GM12878 (cell line): ENCODE results near the gene CHCHD3. TPM values are rescaled to one million over a fixed set of nuclear protein-coding genes. Genes with fewer than 3 reads are reported as not detected.

Experiments used
- KLF5 ChIP-seq: fragments of 450-650 bp; IDR thresholded peaks from 2 replicates; pipeline ENCODE4 v1.6.1; 2014; ENCODE audit warnings: mild to moderate bottlenecking; ENCODE audit not compliant: partially characterized antibody
- SUPT20H ChIP-seq: IDR thresholded peaks from 2 replicates; pipeline ENCODE4 v1.6.1; 2011; ENCODE audit warnings: low read depth, mild to moderate bottlenecking, low read length, moderate library complexity, borderline replicate concordance; ENCODE audit not compliant: control insufficient read depth
- SUZ12 ChIP-seq: fragments of 200-600 bp; sonication (generic); IDR thresholded peaks from one replicate; pipeline ENCODE4 v1.6.1; 2018; ENCODE audit warnings: antibody characterized with exemption, mild to moderate bottlenecking; ENCODE audit not compliant: unreplicated experiment
- ZSCAN29 ChIP-seq: fragments of 450-650 bp; IDR thresholded peaks from 2 replicates; pipeline ENCODE4 v1.6.1; 2017; ENCODE audit warnings: mild to moderate bottlenecking, moderate library complexity
- polyA plus RNA-seq, 11 experiments: library from polyadenylated mRNA; depleted of rRNA in 4 of 11; unstranded in 6 of 11; stranded (reverse) in 5 of 11; fragments of >200 nt; fragmentation: Nextera tagmentation in 4 of 11; fragmentation: Illumina TruSeq in 1 of 11; extraction: Ambion mirVana in 4 of 11; extraction: Trizol in 1 of 11; gene quantifications; 1 replicate in 1 of 11; 2 replicates in 10 of 11; pipeline versions ENCODE4 v1.2.1 to v1.2.3, GENCODE V29; 2011 to 2016; ENCODE audit warnings: inconsistent platforms in 2 of 11, missing spikeins in 2 of 11, low read depth in 1 of 11
- total RNA-seq, 4 experiments: library from RNA; depleted of rRNA in 3 of 4; stranded (reverse); fragments of >200 nt in 3 of 4; fragmentation: Illumina TruSeq in 1 of 4; extraction: Trizol in 1 of 4; gene quantifications; 2 replicates each; pipeline versions ENCODE4 v1.2.1 to v1.2.3, GENCODE V29; 2013 to 2021
- TF ChIP-seq, protein P1 (sequence below): fragments of 150-350 bp; IDR thresholded peaks from 2 replicates; pipeline ENCODE4 v1.6.1; 2016; ENCODE audit warnings: low read depth, low read length
- TF ChIP-seq, protein P2 (sequence below): fragments of 450-650 bp; IDR thresholded peaks from 2 replicates; pipeline ENCODE4 v1.6.1; 2017; ENCODE audit warnings: low read depth, mild to moderate bottlenecking, moderate library complexity
- TF ChIP-seq, protein P3 (sequence below): fragments of 450-650 bp; IDR thresholded peaks from 2 replicates; pipeline ENCODE4 v1.6.1; 2016; ENCODE audit warnings: mild to moderate bottlenecking

Gene CHCHD3
- total and polyA plus RNA-seq, 10 of the 15 experiments (the other 5 are each of a cell fraction or from before 2014, with no cell fraction given): 38.3 to 178 (median 96.2) TPM

DNA sequence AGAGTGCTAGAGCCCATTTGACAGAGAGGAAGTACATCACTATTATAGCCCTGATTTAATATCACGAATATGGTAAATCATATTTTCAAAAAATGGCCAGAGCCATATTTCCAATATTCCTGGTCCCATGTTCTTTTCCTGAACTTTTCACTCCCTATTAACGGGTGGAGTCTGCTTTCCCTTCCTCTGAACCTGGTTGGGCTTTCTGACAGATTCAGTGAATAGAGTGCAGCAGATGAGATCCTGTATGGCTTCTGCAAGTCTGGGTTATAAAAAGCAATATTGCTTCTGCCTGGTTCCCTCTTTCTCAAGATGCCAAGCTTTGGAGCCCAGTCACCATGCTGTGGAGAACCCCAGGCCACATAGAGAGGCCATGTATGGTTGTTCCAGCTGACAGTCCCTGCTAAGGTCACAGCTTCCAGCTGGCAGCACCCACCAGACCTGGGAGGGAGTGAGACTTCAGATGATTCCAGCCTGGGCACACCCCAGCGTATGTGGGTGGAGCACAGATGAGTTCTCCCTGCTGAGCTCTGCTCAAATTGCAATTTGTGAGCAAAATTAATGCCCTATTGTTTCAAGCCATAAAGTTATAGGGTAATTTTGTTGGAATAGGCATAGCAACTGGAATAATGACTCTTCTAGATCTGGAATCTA lies 17.9 kb upstream of the CHCHD3 start (continued):
- TF ChIP-seq SUZ12 (no peak), SUPT20H (no peak), ZSCAN29 (no peak), KLF5 (no peak)
- TF ChIP-seq, protein P1, sequence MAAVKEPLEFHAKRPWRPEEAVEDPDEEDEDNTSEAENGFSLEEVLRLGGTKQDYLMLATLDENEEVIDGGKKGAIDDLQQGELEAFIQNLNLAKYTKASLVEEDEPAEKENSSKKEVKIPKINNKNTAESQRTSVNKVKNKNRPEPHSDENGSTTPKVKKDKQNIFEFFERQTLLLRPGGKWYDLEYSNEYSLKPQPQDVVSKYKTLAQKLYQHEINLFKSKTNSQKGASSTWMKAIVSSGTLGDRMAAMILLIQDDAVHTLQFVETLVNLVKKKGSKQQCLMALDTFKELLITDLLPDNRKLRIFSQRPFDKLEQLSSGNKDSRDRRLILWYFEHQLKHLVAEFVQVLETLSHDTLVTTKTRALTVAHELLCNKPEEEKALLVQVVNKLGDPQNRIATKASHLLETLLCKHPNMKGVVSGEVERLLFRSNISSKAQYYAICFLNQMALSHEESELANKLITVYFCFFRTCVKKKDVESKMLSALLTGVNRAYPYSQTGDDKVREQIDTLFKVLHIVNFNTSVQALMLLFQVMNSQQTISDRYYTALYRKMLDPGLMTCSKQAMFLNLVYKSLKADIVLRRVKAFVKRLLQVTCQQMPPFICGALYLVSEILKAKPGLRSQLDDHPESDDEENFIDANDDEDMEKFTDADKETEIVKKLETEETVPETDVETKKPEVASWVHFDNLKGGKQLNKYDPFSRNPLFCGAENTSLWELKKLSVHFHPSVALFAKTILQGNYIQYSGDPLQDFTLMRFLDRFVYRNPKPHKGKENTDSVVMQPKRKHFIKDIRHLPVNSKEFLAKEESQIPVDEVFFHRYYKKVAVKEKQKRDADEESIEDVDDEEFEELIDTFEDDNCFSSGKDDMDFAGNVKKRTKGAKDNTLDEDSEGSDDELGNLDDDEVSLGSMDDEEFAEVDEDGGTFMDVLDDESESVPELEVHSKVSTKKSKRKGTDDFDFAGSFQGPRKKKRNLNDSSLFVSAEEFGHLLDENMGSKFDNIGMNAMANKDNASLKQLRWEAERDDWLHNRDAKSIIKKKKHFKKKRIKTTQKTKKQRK: no peak
- TF ChIP-seq, protein P2, sequence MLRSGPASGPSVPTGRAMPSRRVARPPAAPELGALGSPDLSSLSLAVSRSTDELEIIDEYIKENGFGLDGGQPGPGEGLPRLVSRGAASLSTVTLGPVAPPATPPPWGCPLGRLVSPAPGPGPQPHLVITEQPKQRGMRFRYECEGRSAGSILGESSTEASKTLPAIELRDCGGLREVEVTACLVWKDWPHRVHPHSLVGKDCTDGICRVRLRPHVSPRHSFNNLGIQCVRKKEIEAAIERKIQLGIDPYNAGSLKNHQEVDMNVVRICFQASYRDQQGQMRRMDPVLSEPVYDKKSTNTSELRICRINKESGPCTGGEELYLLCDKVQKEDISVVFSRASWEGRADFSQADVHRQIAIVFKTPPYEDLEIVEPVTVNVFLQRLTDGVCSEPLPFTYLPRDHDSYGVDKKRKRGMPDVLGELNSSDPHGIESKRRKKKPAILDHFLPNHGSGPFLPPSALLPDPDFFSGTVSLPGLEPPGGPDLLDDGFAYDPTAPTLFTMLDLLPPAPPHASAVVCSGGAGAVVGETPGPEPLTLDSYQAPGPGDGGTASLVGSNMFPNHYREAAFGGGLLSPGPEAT: no peak
- TF ChIP-seq, protein P3, sequence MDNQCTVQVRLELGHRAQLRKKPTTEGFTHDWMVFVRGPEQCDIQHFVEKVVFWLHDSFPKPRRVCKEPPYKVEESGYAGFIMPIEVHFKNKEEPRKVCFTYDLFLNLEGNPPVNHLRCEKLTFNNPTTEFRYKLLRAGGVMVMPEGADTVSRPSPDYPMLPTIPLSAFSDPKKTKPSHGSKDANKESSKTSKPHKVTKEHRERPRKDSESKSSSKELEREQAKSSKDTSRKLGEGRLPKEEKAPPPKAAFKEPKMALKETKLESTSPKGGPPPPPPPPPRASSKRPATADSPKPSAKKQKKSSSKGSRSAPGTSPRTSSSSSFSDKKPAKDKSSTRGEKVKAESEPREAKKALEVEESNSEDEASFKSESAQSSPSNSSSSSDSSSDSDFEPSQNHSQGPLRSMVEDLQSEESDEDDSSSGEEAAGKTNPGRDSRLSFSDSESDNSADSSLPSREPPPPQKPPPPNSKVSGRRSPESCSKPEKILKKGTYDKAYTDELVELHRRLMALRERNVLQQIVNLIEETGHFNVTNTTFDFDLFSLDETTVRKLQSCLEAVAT: no peak
